Measurements from ENCODE around the gene KLHL24. TPM values are rescaled to one million over a fixed set of nuclear protein-coding genes. Genes with fewer than 3 reads are reported as not detected.
"Not testable (repeated sequence)": the region's sequence is repeated elsewhere in the genome, so short reads cannot be mapped to it uniquely, and the experiment has no call there.

The KLHL24 gene, protein sequence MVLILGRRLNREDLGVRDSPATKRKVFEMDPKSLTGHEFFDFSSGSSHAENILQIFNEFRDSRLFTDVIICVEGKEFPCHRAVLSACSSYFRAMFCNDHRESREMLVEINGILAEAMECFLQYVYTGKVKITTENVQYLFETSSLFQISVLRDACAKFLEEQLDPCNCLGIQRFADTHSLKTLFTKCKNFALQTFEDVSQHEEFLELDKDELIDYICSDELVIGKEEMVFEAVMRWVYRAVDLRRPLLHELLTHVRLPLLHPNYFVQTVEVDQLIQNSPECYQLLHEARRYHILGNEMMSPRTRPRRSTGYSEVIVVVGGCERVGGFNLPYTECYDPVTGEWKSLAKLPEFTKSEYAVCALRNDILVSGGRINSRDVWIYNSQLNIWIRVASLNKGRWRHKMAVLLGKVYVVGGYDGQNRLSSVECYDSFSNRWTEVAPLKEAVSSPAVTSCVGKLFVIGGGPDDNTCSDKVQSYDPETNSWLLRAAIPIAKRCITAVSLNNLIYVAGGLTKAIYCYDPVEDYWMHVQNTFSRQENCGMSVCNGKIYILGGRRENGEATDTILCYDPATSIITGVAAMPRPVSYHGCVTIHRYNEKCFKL
- 16.3 and 34.1 TPM in 2 replicates for total RNA-seq (2014; rRNA removed; shearing (Covaris generic); ENCODE audit: low replicate concordance)

DNA sequence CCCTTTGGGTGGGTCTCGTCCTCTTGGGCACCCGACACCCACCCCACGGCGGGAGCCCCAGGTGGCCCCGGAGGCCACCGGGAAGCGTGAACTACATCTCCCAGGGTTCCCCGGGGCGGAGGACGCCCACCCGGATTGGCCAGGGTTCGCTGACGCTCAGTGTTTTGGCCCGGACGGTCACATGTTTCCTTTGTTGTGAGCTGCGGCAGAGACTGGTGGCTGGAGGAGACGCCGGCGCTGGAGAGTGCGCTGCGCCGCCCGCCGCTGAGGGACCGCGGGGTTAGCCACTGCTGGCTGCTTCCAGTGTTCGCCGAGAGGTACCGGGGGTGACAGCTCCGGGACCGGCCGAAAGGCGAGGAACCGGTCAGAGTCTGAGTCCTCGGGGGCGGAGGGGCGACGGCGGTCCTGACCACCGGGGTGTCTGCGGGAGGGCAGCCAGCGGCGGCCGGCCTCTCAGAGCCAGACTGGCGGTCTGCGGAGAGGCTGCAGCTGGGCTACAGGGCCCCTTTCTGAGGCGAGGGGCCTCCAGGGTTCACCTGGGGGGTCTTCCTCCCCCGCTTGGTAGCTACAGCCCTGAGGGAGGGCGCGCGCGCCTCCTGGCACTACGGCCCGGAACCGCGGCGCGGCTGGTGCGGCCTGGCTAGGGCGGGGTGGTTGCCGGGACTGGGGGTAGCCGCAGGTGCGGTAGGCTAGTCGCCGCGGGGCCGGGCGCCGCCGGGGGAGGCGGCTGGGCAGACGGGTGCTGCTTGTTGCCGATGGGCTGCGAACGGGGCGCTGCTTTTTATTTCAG is at the start of gene KLHL24:
KLHL24 (plus strand) TSS at position 193 of the 790 bp plus-strand sequence. CDS start 14,734 bp downstream, outside the sequence.
- peak; percentile 90 for DNase-seq (ENCODE audit: low read depth)
- in situ Hi-C loops (cut with HindIII; ENCODE audit: low pct_unique_long_range_greater_than_20kb, low sequenced_read_pairs): no loop called here

DNA sequence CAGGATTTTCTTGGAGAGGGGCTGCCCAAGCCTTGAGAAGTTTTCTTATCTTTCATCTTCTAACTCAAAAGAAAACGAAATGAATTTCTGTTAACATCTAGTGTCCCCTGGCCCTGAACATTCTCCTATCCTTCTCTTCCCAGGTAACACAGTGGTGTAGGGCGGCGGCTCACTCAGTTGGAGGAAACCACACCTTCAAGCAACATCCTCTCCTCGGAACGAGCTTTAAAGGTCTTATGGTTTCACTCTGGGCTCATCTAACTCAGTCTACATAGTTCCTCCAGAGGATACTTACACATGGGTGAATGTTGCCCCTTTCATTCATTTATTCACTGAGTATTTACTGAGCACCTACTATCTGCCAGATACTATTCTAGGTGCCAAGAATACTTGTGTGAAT is 48.9 kb upstream of the KLHL24 start:
- in situ Hi-C loops (cut with HindIII; ENCODE audit: low pct_unique_long_range_greater_than_20kb, low sequenced_read_pairs): no loop called here
- DNase-seq (ENCODE audit: low read depth): no peak

DNA sequence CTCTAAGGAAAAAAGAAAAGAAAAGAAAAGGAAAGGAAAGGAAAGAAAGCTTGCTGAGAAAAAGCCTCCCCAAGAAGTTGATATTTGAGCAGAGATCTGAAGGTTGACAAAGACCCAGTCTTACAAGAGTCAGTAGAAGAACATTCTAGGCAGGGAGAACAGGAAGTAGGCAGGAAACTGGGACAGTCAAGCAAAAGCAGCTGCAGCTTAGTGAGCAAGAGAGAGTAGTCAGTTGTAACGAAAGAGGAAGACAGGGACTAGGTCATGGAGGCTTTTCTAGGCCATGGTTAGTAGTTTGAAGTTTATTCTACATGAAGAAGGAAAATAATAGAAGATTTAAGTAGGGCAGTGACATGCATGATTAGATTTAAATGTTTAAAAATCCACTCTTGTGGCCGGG is 48.1 kb upstream of the KLHL24 start:
- DNase-seq (ENCODE audit: low read depth): no peak
- in situ Hi-C loops (cut with HindIII; ENCODE audit: low pct_unique_long_range_greater_than_20kb, low sequenced_read_pairs): no loop called here

DNA sequence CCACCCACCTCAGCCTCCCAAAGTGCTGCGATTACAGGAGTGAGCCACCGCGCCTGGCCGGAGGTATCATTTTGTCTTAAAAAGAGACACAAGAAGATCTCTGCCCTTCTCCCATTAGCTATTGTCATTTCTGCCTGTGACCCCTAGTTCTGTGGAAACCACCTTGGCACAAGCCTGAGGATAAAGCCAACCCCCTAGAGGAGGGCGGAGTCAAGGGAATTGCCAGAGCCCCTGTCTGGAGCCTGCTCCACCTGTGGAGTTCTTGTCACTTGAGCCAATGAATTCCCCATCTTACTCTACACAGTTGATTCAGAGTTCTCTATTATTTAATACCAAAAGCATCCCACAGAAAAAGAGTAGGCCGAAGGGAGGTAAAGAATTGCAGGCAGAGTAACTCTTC is 45.0 kb upstream of the KLHL24 start:
- in situ Hi-C loops (cut with HindIII; ENCODE audit: low pct_unique_long_range_greater_than_20kb, low sequenced_read_pairs): no loop called here
- no peak for DNase-seq (ENCODE audit: low read depth)

DNA sequence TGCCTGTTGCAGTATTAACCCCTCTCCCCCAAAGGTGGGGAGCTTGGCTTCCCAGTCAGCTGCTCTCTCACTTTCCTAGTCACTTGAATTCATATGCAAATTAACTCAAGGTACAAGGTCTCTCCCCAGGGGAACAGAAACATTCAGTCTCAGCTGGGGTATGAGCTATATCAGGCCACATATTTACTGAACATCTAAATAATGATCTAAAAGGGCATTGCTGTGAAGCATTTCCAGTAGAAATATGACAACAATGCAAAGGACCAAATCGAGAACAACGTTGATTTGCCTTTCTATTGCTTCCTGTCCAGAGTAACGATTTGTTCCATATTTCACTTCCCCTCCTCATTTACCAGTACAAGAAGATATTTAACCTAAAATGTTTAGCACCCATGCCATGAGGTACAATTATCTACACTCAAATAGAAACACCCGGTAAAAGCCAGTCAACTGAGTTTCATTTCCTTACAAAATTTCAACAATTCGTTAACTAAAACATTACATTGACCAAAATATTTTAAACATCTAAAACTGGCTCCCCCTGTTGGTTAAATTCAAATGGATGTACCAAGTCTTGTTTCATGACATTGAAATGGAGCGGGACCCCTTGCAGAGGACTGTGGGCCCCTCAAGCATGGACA is 43.4 kb upstream of the KLHL24 start:
- in situ Hi-C loops (cut with HindIII; ENCODE audit: low pct_unique_long_range_greater_than_20kb, low sequenced_read_pairs): no loop called here
- no peak for DNase-seq (ENCODE audit: low read depth)

DNA sequence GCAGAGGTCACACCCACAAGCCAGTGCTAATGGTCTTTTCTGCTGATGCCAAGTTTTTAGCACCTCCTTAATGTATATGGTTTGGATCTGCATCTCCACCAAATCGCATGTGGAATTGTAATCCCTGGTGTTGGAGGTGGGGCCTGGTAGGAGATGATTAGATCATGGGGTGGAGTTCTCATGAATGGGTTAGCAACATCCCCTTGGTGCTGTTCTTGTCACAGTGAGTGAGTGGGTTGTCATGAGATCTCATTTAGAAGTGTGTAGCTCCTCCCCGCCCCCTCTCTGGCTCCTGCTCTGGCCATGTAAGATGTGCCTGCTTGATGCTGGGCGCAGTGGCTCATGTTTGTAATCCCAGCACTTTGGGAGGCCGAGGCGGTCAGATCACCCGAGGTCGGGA is 42.6 kb upstream of the KLHL24 start:
- no peak for DNase-seq (ENCODE audit: low read depth)
- in situ Hi-C loops (cut with HindIII; ENCODE audit: low pct_unique_long_range_greater_than_20kb, low sequenced_read_pairs): no loop called here

DNA sequence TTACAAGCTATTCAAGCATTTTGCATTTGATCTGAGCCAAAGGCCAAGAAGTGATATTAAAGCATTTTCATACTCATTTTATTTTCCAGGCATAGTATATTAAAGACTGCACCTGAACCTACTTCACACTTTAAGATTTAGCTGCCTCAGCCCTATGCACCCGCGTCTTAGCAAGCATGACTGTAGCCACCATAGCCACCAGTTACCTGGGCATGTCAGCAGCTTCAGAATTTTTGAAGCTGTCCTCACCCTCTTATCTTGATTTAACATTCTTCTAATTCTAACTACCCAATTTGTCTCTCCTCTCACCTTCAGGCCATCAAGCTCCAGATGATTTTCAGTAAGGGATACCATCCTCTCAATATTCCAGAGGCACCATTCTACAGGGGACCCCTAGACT is 40.8 kb upstream of the KLHL24 start:
- in situ Hi-C loops (cut with HindIII; ENCODE audit: low pct_unique_long_range_greater_than_20kb, low sequenced_read_pairs): no loop called here
- DNase-seq (ENCODE audit: low read depth): no peak

DNA sequence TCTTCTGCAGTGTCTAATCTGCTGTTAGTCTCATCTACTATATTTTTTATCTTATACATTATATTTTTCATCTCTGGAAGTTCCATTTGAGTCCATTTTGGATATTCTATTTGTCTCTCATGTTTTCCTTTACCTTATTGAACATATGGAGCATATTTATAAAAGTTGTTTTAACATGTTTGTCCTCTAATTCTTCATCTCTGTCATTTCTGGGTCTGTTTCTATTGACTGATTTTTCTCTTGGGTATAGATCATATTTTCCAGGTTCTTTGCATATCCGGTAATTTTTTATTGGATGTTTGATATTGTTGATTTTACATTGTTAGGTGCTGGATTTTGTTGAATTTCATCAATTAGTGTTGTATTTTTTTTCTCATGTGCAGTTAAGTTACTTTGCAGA is 37.5 kb upstream of the KLHL24 start:
- in situ Hi-C loops (cut with HindIII; ENCODE audit: low pct_unique_long_range_greater_than_20kb, low sequenced_read_pairs): no loop called here
- no peak for DNase-seq (ENCODE audit: low read depth)

DNA sequence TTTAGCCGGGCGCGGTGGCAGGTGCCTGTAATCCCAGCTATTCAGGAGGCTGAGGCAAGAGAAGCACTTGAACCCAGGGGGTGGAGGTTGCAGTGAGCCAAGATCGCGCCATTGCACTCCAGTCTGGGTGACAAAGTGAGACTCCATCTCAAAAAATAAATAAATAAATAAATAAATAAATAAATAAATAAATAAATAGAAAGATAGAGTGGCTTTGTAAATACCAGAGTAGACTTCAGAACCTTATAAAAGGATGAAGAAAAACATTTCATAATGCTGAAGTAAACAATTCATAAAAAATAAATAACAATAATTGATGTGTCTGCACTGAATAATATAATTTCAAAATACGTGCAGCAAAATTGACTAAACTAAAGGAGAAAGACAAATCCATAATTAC is 24.1 kb upstream of the KLHL24 start:
- in situ Hi-C loops (cut with HindIII; ENCODE audit: low pct_unique_long_range_greater_than_20kb, low sequenced_read_pairs); DNase-seq (ENCODE audit: low read depth): not testable (repeated sequence)

DNA sequence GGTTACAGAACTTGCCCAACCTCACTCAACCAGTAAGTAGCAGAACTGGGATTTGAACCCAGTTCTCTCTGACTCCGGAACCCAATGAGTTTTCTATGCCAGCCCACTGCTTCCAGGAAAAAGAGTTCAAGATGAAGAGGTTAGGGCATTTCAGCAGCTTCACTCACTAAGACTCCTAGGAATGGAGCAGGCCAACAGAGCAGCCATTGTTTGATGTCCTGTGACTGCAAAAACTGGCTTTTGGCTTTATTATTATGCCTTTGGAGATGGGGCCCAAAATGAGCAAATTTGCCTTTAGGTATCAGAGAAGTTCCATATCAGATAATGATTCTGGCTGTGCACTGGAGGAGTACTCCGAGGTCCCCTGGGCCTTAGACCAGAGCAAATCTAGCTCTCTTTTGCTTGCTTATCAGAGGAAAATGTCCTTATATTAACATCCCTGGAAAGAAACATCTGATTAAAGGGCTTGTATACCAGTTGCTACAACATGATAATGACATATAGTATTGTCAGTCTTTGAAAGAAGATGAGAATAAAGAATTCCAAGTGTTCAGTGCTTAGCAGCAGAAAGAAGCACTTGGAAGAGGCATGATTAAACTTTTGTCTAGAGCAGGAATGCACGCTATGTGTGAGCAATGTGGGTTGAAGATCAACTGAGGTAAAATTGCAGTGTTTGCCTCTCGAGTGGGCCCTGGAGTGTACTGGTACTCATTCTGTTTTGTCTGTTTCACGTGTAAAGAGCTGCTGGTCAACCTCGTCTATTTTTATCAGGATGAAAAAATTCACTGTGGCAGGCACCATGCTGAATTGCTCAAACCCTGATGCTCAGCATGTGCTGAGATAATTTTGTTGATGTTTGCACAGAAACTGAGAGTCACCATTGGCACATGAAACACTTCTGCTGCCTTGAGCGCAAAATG is 21.8 kb upstream of the KLHL24 start:
- in situ Hi-C loops (cut with HindIII; ENCODE audit: low pct_unique_long_range_greater_than_20kb, low sequenced_read_pairs): no loop called here
- DNase-seq (ENCODE audit: low read depth): no peak

DNA sequence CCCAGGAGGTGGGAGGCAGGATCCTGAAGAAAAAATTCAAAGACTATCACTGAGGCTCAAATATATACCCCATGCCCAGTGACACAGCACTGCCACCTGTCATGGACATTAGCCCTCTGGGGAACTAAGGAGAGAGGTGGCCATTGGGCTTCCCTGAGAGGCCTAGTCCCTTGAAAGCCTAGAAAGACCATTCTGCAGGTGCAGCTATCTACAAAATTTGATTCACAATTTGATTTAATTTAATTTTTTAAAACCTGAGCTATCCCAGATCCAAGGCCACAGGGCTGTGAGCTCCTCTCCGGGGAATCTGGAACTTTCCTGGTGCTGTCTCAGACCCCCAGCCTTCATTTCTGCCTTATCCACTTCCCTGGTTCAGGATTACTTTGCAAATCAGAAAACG is 16.9 kb upstream of the KLHL24 start:
- in situ Hi-C loops (cut with HindIII; ENCODE audit: low pct_unique_long_range_greater_than_20kb, low sequenced_read_pairs): no loop called here
- DNase-seq (ENCODE audit: low read depth): no peak

DNA sequence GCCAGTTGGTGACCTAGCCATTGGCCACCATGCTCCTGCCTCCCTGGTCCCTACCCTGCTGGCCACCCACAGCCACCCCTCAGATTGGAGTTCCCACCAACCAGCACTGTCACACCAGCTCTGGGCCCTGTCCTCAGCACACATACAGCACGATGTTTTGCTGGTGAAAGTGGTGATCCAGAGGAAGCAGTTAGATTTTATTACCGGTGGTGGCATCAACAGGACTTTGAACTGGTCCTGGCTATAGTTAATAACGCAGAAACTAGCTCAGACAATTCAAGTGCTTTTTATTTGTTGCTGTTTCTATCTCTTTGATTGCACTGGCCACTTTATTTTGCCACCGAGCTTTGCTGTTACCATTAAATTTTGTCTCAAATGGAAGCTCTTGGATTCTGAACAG is 16.4 kb upstream of the KLHL24 start:
- DNase-seq (ENCODE audit: low read depth): no peak
- in situ Hi-C loops (cut with HindIII; ENCODE audit: low pct_unique_long_range_greater_than_20kb, low sequenced_read_pairs): no loop called here

DNA sequence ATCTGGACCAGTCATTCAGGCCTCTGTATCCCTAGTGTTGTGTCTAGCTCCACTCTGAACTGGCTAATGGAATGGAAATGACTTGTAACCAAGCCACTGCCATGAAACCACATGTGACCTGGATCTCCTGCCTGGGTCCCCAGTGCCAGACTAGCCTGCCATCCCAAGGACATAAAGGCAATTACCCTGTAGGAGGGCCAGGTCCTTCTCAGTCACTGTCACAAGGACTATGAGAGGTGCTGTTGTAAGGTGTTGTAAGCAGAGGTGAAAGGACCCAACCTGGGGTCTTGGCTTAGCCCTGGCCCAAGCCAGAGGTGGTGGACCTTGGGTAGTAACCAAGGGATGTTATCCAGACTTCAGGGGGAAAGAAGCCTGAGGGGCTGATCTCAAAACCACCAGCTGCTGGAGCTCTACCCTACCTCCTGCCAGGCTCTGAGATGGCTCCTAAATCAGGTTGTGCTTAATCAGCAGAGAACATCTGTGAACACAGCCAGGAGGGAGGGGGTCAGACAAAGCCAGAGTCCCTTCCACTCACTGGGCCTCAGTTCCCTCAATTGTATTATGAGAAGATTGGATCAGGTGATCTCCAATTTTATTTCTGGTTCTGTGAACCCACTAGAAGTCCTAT is 15.7 kb upstream of the KLHL24 start:
- no peak for DNase-seq (ENCODE audit: low read depth)
- in situ Hi-C loops (cut with HindIII; ENCODE audit: low pct_unique_long_range_greater_than_20kb, low sequenced_read_pairs): no loop called here

DNA sequence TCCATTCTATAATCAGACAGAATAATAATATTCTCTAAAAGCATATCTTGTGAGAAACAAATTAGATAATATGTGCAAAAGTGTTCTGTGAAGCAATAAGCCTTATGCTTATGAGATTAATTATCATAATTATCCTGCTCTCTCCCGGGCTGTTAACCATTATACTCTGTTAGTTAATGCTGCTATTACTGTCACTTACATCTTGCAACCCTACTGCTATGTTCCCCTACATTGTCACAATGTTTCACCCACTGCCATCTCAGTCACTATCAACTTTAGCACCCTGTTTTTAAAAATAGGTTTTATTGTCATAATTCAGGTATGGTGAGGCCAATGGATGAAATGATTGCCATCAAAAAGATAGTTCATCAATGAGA is 15.2 kb upstream of the KLHL24 start:
- in situ Hi-C loops (cut with HindIII; ENCODE audit: low pct_unique_long_range_greater_than_20kb, low sequenced_read_pairs): no loop called here
- DNase-seq (ENCODE audit: low read depth): no peak

DNA sequence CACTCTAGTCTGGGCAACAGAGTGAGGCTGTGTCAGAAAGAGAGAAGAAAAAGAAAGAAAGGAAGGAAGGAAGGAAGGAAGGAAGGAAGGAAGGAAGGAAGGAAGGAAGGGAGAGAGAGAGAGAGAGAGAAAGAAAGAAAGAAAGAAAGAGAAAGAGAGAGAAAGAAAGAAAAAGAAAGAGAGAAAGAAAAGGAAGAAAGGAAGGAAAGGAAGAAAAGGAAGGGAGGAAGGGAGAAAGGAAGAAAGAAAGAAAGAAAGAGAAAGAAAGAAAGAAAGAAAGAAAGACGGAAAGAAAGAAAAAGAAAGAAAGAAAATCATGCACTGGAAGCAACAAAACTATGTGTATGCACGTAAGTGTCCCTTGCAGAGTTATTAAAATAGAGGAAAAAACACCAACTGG is 12.9 kb upstream of the KLHL24 start:
- DNase-seq (ENCODE audit: low read depth); in situ Hi-C loops (cut with HindIII; ENCODE audit: low pct_unique_long_range_greater_than_20kb, low sequenced_read_pairs): not testable (repeated sequence)

DNA sequence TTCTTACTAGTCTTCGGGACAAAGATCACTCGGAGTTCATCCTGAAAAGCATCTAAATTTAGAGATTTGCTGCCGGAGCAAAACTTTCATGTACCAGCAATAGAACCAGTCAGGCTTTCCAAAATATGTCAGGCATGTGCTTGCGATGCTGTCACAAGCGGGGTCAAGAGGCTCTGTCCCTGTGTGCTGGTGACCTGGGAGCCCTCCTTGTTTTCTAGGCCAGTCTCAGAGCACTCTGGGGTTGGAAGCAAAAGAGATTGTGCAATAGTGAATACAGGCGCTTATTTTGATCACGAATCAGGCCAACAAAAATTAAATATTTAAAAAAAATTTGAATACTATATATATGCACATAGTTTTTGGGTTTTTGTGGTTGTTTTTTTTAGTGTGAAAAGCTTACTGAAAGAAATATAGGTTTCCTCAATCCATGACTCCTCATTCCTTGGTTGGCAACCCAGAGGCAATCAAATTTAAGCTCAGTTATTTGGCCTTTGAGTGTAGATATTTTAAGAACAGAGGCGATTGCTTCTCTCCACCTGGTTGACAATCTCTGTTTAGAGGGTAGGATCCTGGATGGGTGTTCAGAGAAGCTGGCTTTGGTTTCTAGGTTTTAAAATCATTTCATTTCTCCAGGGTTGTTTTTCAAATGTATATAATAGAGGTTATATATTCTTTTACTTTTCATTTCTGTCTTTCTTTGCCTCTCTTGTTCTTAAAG is 8.4 kb upstream of the KLHL24 start:
- DNase-seq (ENCODE audit: low read depth): no peak
- in situ Hi-C loops (cut with HindIII; ENCODE audit: low pct_unique_long_range_greater_than_20kb, low sequenced_read_pairs): no loop called here
